Calu3 (cell line): Measurements from ENCODE around the gene CCT3. TPM values are rescaled to one million over a fixed set of nuclear protein-coding genes. Genes with fewer than 3 reads are reported as not detected.
A peak's percentile ranks its signal among the peaks of the same experiment; 100 is the strongest.

ENCODE experiments used
- BruUV-seq: library from RNA; stranded (reverse); fragments of 400-500 nt; replicated peaks from 2 replicates; lab custom pipeline; 2021; lab: Mats Ljungman, UMichigan
- CTCF ChIA-PET: fragments of 300-600 bp; sonication (Branson Sonifier 250); formaldehyde crosslinking; loops from one replicate; lab custom pipeline; 2022; ENCODE audit warnings: antibody characterized with exemption; lab: Charles Lee
- DNase-seq: peaks from one replicate; pipeline ENCODE4 v3.0.0; 2022
- H3K27ac Mint-ChIP-seq: one replicate; pipeline ENCODE4 v1.8.0; 2022; ENCODE audit warnings: mixed read lengths; ENCODE audit not compliant: unreplicated experiment
- H3K27me3 Mint-ChIP-seq: one replicate; pipeline ENCODE4 v1.8.0; 2022; ENCODE audit warnings: mixed read lengths; ENCODE audit not compliant: unreplicated experiment
- H3K36me3 Mint-ChIP-seq: one replicate; pipeline ENCODE4 v1.8.0; 2022; ENCODE audit warnings: mild to moderate bottlenecking, moderate library complexity, mixed read lengths; ENCODE audit not compliant: insufficient read depth, unreplicated experiment
- H3K4me1 Mint-ChIP-seq: one replicate; pipeline ENCODE4 v1.8.0; 2022; ENCODE audit warnings: mild to moderate bottlenecking, low read depth, mixed read lengths; ENCODE audit not compliant: unreplicated experiment
- H3K4me3 Mint-ChIP-seq: one replicate; pipeline ENCODE4 v1.8.0; 2022; ENCODE audit warnings: mild to moderate bottlenecking, low read depth, moderate library complexity, mixed read lengths; ENCODE audit not compliant: unreplicated experiment
- H3K9me3 Mint-ChIP-seq: one replicate; pipeline ENCODE4 v1.8.0; 2022; ENCODE audit warnings: low read depth, mixed read lengths; ENCODE audit not compliant: unreplicated experiment
- CTCF ChIP-seq: fragments of 200-600 bp; IDR thresholded peaks from one replicate; pipeline ENCODE4 v1.8.0; 2022; ENCODE audit warnings: antibody characterized with exemption; ENCODE audit not compliant: unreplicated experiment
- intact Hi-C: fragments of 100-400 bp; cut with micrococcal nuclease; formaldehyde crosslinking; loops from one replicate; pipeline ENCODE4 v1.10.0; 2022; ENCODE audit not compliant: unreplicated experiment
- total RNA-seq: library from RNA; stranded (reverse); gene quantifications from 2 replicates; pipeline ENCODE4 v1.2.3, GENCODE V29; 2022

CCT3 gene
- total RNA-seq, 1 experiment from 2014 or later: 598 TPM

DNA sequence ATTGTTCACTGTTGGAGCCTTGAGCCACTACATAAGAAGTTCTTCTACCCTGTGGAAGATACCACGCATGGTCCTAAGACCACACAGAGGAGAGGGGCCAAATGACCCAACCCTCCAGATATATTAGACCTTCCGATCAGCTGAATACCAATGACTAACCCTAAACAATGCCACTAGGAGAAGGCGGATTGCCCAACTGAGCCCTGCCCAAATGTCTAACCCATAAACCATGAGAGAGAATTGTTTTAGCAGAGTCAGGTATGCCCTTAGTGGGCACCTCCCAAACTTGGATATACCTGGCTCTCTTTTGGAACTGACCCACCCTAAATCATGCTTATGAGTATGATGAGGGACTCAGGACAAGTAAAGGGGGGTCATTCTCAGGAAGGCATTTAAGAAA is 67.8 kb downstream of the CCT3 start:
- Mint-ChIP-seq H3K36me3 (peaks cover 88% of the 10 kb centered on the region), H3K27ac (no peak overlapping the region)
- CTCF ChIA-PET: no interaction called here

GRCh38 chr1:156268336-156268735 is 69.8 kb downstream of the CCT3 start:
- Mint-ChIP-seq H3K27ac (no peak overlapping the region), H3K4me1 (no peaks in the 10 kb centered on the region), H3K36me3 (peaks cover 87% of the 10 kb centered on the region), H3K4me3 (no peak overlapping the region), H3K27me3 (no peaks in the 10 kb centered on the region), H3K9me3 (no peaks in the 10 kb centered on the region)
- CTCF ChIA-PET: interaction anchor here (0.6 kb wide), 1 partner anchor 65 kb away, joined by 3 read pairs; no protein-coding TSS in a partner anchor
- TF ChIP-seq CTCF: no peak
- BruUV-seq: no TSS peak
- intact Hi-C loops: no loop called here
- DNase-seq: no peak

More for the DNA sequence above, 67.8 kb downstream of the CCT3 start:
- no peaks in the 10 kb centered on the region for H3K4me1 Mint-ChIP-seq
- intact Hi-C loops: no loop called here
- no peak for DNase-seq
- BruUV-seq: no TSS peak
- H3K4me3 Mint-ChIP-seq: no peak overlapping the region
- no peaks in the 10 kb centered on the region for H3K9me3 Mint-ChIP-seq
- TF ChIP-seq CTCF: no peak
- no peaks in the 10 kb centered on the region for H3K27me3 Mint-ChIP-seq

- H3K9me3 Mint-ChIP-seq: no peaks in the 10 kb centered on the region
- no peak for TF ChIP-seq CTCF
- DNase-seq: no peak
- intact Hi-C loops: no loop called here
- H3K4me3 Mint-ChIP-seq: no peak overlapping the region
- TSS peak; percentile 62 for BruUV-seq
- no peak overlapping the region for H3K27ac Mint-ChIP-seq
- H3K4me1 Mint-ChIP-seq: no peaks in the 10 kb centered on the region
- H3K27me3 Mint-ChIP-seq: no peaks in the 10 kb centered on the region
- peaks cover 87% of the 10 kb centered on the region for H3K36me3 Mint-ChIP-seq
- CTCF ChIA-PET: no interaction called here
These were observed 72.0 kb downstream of the CCT3 start for GRCh38 chr1:156266051-156266450.

DNA sequence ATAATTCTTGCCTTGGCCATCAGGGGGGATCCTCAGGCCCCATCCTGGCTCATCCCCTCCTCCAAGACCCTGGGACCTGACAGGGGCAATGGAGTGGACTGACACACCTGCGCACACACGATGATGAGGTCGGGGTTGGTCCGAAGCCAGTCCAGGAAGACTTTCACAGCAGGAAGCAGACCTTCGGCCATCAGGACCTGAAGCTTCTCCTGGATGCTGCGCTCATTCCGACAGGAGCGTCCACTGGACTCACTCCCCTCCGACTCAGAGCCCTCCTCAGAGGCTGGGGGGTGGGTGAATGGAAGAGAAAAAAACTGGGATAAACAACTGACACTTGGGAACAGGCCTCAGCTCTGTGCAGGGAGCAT is 74.8 kb downstream of the CCT3 start:
- Mint-ChIP-seq H3K9me3 (no peaks in the 10 kb centered on the region), H3K36me3 (peaks cover 84% of the 10 kb centered on the region), H3K4me1 (no peaks in the 10 kb centered on the region), H3K27ac (no peak overlapping the region), H3K27me3 (no peaks in the 10 kb centered on the region), H3K4me3 (no peak overlapping the region)
- CTCF ChIA-PET: no interaction called here
- no TSS peak for BruUV-seq
- DNase-seq: no peak
- intact Hi-C loops: no loop called here
- TF ChIP-seq CTCF: no peak
